Measurements from ENCODE around the gene FARP1.
"Not testable (repeated sequence)": the region's sequence is repeated elsewhere in the genome, so short reads cannot be mapped to it uniquely, and the experiment has no call there.

FARP1 gene

DNA sequence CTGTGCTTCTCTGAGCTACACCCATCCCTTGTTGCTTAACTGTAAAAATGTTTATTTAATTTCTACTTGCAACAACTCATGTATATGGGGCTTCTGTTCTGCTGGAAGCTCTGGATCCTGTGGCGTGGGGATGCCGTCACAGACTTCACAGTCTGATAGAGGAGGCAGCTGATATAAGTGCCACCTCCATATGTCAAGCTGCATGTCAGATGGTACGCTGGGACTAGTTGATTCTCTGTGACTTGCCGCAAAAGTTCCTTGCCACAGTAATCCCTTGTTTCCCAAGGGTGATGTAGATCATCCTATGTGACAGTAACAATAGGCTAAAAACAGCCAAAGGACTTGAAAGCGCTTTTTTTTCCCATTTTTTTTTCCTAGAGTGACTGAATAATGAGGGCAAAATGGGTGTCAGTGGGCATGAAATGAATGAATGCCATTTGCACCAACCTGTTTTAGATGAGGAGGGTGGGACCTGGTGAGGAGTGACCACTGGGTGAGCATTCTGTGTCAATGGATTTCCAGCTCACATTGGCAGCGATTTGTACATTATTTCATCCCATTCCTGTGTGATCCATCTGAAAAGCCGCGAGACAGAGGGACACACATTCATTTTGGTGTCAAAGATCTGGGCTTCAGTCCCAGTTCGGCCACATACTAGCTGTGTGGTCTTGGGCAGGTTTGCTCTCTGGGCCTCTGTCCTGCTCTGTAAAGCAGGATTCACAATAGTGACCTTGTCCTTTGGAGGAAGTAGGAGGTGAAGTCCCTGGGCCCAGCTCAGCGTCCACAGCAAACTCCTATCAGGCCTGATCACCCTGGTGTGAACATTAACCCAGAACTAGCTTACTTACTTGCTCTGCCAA lies 123.0 kb downstream of the FARP1 start:
- DNase-seq: no peak

DNA sequence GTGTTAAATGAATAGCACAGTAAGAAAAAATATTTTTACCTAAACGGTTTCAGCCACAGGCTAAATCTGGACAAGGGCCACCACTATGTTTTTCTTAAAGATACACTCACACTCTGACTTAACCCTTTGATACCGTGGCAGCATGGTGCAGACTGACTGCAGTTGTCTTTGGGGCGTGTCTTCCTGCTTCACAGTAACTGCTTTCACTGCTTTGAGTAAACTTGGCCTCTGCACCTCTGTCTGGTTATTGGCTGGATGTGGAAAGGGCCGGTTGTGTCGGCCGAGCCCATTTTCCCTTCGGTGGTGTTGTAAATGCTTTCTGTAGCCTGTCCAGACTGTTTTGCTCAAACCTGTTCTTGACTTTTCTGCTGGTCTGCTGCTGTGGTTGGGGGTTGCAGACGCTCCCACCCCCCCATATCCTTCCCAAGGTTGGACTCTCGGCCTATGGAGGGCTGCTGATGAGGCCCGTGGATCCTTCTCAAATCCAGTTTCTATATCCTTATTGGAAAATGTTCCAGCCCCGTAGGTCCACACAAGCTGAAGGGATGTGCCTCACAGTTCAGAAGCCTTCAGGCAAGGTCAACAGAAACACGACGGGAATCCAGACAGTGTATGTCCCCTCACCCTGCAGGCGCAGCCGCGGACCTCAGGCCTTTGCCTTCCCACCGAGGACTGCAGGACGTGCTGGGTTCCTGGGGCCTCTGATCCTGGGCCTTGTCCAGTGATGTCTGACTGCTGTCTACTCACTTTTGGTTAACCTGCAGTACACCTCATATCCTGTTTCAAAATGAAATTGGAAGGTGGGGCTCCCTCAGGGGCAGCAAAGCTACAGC lies 124.4 kb downstream of the FARP1 start:
- no peak for DNase-seq

DNA sequence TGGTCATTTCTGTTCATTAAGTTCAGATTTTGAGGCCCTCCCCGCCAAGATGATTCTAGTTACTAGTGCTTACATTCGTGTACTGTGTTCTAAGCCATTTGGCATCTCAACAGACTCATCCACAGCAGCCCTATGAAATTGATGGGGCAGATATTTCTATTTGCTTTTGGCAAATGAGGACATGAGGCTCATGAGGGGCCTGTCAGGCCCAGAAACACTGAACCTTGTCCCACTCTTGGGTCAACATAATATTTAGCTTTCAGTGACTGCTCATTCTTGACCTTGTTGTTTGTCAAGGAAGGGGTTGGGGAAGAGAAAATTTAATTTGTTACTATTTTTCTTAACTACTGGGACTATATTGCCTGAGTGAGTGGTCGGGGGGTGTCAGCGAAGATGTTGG lies 126.5 kb downstream of the FARP1 start:
- no peak for DNase-seq

DNA sequence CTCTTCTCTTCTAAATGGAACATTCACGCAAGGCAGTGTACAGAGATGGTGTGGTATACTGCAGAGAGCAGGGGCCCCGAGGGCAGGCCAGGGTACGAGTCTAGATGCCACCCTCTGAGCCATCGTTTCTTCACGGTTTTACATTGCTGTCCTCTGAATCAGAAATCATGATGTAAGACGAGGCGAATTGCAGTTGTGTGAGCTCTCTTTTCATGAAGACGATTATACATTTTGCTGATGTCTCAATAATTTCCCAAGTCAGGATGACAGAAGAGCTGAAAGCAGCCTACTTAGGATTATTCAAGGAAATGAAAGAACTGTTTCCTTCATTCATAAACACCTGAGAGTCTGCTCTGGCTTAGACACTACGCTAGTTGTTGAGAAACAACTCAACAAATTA lies 127.9 kb downstream of the FARP1 start:
- no peak for DNase-seq

- DNase-seq: not testable (repeated sequence)
Measured at GRCh38 chr13:98271646-98272045, 128.8 kb downstream of the FARP1 start.

- DNase-seq: no peak
Measured at GRCh38 chr13:98272549-98272948, 129.7 kb downstream of the FARP1 start.

- DNase-seq: no peak
Measured at GRCh38 chr13:98273067-98273823, 130.4 kb downstream of the FARP1 start.

DNA sequence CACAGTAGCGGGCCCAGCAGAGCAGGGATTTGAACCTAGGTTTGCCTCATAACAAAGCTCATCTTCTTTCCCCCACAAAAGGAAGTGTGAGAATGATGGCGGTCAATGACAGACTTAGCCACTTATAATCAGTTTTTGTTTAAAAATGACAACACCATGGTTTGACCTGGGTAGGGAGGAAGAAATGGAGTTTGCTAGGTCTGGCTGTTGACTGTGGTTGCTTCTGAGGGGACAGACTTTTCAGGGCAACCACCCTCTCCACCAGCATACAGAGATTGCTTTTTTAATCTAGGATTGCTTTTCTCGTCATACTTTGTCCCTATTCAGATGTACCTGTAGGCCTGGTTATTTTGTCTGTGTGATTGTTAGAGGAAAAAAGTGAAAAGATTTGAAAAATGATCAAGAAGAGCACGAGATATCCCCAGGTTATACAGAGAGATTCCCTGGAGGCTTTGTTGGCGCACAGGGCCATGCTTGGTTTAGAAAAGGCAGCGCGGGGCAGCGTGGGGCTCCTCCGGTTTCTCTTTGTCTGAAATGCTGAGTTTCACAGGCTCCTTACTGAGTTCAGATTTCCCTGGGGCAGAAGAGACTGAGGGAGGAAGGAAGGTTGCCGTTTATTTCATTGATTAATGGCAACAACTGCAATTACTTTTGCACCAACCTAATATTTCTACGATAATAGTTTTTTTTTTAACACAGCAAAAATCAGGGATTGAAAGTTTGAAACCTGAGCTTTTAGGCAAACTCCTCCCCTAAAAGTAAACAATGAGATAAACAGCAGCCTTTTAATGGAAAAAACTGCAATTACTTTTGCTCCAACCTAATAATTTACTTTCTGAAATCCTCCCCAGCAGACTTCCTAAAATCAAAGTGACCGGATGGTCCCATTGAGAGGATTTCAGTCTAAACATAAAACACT lies 131.2 kb downstream of the FARP1 start:
- no peak for DNase-seq

- DNase-seq: no peak
Measured at GRCh38 chr13:98274921-98275487, 132.1 kb downstream of the FARP1 start.

GRCh38 chr13:98275681-98276171 lies 132.8 kb downstream of the FARP1 start:
- no peak for DNase-seq

DNA sequence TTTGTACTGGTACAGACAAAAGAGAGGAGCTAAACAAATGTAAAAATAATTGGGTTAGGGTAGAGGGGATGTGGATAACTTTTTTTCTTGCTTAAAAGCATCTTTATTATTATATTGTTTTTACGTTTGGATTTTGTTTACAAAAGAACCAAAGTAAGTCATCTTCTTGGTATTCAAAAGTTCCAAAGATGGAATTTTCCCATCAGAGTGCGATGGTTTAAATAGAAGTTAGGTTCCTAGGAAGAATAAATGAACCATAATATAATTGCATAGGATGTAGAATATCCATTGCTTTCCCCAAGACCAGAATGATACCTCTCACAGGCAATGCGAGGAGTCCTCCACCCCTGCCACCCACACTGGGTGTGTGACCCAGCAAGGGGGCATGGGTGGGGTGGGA lies 133.6 kb downstream of the FARP1 start:
- DNase-seq: no peak

DNA sequence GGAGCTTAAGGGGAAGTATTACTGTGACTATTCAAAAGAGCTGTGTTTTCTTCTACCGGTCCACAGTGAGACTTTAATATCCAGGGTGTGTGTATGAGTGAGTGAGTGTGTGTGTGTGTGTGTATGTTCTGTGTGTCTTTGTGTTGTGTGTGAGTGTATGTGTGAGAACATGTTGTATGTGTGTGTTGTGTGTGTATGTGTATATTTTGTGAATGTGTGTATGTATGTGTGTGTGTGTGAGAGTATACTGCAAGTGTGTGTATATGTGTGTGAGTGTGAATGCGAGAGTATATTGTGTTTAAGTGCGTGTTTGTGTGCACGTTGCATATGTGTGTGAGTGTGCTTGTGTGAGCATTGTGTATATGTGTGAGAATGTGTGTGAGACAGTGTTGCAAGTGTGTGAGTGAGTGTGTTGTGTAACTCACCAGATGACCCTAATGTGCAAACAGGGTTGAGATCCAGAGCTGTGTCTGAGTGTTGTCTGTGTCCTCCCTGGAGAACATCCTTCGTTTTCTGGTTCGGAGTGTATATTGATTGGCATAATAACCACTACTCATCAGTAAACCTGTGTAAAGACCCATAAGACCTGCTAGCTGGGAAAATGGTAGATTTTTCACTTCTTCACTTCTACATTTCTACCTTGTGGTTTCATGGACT lies 135.3 kb downstream of the FARP1 start:
- DNase-seq: no peak

DNA sequence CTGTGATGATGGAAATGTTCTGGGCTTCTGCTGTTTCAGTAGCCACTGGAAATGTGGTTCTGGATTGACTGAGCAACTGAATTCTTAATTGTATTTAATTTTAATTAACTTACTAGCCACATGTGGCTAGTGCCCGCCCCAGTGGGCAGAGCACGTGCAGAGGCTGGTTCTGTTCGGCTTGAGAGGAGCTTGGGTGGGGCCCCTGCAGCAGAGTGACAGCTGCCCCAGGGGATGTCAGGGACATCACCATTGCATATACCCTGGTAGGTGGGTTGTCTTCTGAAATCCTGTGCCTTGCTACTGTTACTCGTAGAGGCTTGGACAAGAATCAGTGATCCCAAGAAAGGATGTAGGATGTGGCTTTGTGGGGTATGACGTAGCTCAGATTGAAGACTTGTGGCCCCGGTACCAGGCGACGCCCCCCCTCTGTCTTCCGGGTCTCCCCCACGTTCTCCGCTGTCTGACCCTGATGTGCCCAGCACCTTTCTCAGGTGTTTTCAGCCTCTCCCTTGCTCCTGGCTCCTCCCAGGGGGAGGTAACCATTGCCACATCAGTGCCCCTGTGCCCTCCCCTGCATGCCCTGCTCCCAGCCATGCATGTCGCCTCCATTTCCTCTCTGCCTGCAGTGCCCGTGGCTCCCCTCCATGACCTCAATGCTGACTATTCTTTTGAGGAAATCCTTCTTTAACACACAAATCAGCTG lies 136.7 kb downstream of the FARP1 start:
- DNase-seq: no peak

- DNase-seq: no peak
Measured at GRCh38 chr13:98280176-98280510, 137.2 kb downstream of the FARP1 start.

DNA sequence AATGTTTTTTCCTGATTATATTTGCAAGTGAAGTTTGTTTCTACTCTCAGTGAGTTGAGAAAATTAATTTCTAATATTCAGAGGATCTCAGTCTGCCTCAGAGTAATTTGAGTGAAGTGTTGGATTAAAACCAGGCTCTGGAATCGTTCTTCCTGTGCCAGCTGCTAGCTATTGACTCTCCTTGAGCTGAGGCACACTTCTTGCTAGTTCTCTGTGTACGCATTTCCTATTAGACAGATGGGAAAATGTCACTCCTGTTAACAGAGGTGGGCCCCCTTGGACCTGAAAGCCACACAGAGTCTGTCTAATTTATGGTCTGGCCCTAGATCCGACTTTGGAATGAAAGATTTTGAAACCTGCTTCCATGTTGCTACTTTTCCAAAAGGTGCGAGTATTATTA lies 141.8 kb downstream of the FARP1 start:
- no peak for DNase-seq

DNA sequence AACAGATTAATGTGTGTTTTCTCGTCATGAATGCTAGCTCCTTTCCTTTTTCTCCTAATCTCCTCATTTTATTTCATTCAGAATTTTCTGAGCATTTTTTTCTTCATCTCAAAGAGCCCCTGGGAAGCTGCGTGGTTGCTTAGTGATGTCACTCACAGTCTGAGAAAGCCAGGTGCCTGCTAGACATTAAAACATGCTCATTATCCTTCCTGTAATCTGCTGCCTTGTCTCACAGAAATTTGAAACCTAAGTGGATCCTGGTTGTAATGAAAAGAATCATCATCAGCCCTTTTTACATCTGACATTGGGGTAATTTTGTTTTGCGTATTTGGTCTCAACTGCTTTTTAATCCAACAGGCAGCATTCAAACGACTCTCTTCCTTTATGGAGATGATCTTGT lies 142.4 kb downstream of the FARP1 start:
- no peak for DNase-seq

DNA sequence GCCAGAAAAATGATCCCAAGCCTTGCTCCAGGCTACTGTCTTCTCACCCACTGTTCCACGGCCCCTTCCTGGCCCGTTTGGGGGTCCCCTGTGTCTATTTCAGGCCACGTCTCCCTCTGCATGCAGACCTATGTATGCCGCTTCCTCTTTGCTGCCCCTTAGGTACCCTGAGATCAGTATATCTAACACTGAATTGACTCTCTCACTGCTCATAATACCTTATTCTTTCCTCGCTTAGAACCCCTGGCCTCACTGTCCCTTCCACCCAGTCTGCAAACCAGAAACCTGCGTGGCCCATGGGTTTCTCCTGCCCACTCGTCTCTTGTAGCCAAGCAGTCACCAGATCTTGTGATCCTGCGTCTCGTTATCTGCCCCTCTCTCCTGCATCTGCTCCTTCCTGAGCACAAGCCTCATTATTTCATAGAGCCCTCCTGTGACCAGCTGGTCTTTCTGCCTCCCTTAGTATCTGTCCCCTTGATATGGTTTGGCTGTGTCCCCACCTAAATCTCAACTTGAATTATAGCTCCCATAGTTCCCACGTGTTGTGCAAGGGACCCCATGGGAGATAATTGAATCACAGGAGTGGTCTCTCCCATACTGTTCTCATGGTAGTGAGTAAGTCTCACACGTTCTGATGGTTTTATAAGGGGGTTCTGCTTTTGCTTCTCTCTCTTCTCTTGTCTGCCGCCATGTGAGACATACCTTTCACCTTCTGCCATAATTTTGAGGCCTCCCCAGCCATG lies 143.1 kb downstream of the FARP1 start:
- DNase-seq: no peak

DNA sequence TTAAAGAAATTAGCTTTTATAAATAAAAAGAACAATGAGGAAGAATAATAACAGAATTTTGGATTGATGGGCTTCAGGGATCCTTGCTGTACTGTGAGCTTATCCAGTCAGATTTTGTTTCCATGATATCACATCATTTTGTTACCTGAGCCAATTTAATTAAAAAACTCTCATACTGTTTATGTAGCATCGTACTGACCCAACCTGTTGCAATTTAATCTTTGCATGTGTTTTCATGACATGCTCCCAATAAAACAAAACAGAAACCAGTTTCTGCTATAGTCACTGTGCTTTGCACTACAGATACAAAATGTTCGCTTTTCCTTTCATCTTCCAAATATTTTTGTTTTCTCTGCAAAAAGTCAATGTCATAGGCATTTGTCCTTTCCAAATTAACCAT lies 143.9 kb downstream of the FARP1 start:
- DNase-seq: no peak

- DNase-seq: no peak
Measured at GRCh38 chr13:98288211-98288610, 145.3 kb downstream of the FARP1 start.

All from activated T-cell treated with anti-CD3 and anti-CD28 coated beads, Interleukin-2, amount 50 U/mL, for 48 hours (primary cell).